ENCODE data around the gene GDNF. TPM values are rescaled to one million over a fixed set of nuclear protein-coding genes. Genes with fewer than 3 reads are reported as not detected.
"Not testable (repeated sequence)": the region's sequence is repeated elsewhere in the genome, so short reads cannot be mapped to it uniquely, and the experiment has no call there.

GDNF gene, protein sequence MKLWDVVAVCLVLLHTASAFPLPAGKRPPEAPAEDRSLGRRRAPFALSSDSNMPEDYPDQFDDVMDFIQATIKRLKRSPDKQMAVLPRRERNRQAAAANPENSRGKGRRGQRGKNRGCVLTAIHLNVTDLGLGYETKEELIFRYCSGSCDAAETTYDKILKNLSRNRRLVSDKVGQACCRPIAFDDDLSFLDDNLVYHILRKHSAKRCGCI
- total RNA-seq (ENCODE audit: insufficient read depth, low replicate concordance) = 1.9 TPM

DNA sequence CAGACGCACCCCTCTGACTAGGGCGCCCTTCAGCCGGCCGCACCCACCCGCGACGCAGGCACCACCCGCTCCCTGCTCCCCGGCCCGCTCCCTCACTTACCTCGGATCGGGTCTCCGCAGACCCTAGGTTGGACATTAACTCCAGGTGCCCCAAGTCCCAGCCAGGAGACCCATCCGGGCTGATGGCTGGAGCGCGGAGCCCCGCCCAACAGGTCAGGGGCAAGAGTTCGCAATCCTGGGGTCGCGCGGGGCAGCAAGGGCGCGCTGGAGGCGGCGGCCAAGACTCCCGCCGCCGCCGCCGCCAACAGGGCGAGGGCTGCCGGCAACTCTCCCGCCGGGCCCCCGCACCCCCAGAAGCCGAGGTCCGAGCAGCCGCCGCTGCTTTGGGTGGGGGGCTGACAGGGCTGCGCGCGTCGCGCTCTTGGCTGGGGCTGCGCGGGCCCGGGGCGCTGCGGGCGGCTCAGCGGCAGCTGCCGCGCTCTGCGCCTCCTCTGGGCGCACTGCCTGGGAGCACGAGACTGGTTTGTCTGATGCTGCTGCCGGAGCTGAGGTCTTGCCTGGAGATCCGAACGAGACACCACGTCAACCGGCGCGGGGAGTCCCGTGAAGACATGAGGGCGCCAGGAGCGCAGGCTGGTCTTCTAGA, at the start of gene GDNF:
Gene GDNF (minus strand): TSS at position 635 of the 646 bp plus-strand sequence. CDS start 5,245 bp downstream, outside the sequence.
- DNase-seq (ENCODE audit: low spot score) = peak; percentile 66

DNA sequence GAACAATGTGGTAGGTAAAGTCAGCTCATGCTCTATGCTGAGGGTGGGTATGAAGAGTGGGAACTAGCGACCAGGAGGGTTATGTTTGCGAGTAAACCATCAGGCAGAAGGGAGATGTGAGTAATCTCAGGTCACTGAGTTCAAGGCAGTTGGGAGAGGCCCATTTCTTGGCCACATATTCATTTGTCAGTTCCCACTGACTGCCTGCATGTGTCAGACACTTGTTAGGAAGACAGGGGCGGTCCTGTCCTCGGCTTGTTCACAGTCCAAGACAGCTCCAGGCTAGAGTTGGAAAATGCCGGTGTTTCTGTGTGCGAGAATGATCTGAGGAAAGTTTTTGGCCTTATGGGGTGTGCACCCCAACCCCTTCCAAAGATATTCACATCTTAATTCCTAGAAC, 48.6 kb upstream of the GDNF start:
- DNase-seq (ENCODE audit: low spot score) = no peak

DNA sequence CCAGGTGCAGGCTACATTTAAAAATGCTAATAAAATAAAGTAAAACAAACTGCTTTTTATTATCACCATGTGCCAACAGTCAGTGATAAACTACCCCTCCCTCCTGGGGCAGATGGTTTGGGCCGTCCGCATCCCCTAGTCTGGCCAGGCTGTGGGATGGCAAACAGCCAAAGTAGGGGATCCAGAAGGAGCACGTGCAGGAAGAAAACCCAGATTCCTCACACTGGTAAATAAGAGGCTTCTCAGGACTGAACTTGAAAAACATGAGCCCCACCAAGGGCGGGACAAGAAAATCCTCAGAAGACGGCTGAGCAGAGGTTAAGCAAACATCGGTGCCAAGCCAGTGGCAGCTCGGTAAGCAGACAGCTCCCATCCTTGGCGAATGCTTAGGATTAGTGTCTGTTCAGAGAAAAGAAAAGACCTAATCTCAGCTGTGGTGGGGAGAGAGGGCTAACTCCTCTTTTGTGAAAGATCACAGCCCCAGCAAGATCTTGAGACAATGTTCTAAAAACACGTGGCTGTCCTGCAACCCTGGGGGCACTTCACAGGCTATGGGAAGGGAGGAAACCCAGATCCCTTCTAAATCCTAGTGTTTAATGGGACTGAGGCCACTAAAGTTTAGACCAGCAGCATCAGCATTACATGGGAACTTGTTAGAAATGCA, 46.5 kb upstream of the GDNF start:
- DNase-seq (ENCODE audit: low spot score) = peak; percentile 59

DNA sequence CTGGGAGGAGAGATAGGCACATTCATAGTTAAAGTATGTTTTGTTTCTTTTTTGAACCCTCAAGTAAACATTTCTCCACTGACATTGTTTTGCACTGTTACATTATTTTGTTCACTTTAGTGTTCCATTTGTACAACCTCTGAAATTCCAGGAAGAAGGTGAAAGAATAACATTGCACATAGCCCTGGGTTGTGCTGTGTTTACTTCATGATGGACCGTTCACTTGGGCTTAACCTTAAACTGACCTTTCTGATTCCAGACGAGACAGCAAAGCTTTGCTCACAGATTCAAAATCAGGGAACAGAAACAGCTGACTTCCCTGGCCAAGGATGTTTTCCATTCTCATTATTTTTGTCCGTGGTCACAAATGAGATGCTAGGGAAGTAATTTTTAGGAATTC, 42.8 kb upstream of the GDNF start:
- peak; percentile 14 for DNase-seq (ENCODE audit: low spot score)

DNA sequence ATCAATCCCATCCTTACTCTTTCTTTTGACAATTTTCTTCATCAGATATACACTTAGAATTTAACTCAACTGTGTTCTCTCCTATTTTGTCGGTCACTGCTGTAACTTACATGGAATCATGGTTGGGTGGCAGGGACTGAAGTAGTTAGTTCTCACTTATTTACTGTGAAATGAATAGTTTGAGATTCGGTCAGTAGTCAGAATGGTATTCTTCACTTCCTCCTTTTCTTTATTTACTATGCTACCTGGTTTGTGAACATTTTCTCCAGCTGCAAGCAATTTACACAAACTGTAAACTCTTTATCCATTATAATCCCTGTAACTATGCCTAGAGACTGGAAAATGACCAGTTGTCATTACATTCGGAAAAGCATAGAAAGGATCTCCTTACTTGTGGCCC, 41.5 kb upstream of the GDNF start:
- DNase-seq (ENCODE audit: low spot score) = no peak

DNA sequence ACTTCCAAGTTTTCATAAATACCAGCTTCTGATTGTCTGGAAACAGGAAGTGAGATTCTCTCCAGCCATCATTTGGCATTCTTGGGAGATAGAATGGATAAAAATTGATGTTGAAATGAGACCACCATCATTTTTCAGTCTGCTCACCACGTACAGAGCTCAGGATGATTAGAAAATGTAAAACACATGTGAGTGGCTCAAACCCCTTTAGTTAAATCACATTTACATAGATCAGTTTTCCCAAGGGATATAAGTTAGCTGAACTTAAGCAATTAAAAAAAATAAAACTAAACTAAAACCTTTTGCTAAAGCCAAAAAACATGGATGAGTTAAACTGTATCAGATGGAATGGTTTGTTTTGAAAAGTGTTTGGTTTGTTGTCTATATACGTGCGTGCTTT, 37.1 kb upstream of the GDNF start:
- no peak for DNase-seq (ENCODE audit: low spot score)

DNA sequence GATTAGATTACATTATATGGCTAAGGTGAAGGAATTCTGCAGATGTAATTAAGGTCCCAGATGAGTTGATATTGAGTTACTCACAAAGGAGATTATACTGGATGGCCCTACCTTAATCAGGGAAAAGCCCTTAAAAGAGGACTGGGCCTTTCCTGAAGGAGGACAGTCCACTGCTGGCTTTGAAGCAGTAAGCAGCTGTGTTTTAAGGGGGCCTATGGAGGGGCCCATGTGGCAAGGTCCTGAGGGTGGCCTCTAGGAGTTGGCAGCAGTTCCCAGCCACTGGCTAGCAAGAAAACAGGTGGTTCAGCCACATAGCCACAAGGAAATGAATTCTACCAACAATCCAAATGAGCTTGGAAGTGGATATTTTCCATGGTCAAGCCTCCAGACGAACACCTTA, 36.4 kb upstream of the GDNF start:
- no peak for DNase-seq (ENCODE audit: low spot score)

DNA sequence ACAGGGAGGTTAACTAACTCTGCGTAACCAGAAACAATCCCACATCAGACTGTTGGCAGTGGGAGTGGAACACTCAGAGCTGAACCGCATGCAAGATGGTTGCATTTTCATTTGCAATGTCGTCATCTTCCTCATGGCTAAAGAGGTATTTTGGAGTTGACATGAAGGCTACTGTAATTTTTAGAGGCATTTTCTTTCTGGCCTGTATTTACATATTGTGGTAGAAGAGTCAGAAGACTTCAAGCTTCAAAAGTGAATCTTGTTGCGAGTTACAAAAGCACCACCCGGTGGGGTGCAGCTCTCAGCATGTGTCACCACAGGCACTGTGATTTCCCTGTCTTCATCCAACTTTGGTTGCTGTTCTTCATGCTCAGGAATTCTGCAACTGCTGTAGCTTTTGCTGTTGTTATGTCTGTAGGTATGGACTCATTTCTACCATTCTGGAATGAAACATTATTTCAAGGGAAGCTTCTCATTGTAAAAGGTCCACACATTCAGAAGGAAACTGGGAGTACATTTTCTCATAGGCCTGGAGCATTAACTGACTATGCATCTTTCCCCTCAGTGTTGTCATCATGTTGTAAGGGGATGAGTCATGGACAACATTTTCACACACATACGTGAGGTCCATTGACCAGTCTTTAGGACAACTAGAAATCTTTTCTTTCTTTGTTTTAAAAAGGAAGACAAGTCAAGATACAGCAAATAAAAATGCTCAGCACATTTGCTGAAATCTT, 35.4 kb upstream of the GDNF start:
- DNase-seq (ENCODE audit: low spot score) = peak; percentile 14

DNA sequence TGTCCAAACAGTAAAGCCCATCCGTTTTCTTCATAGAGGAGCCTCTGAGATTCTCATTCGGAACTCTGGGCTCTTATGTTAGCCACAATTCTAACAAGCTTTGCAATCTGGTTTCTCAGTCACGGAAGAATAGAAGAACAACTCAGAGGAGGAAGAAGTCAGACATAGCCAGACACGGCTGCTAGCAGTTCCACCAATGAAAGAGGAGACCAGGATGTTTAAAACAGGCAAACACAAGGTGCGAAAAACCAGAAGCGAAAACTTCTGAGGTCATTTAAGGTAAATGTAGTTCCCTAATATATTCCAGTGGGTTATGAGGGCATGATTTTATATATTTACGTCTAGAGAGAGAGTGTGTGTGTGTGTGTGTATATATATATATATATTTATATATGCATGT, 34.1 kb upstream of the GDNF start:
- no peak for DNase-seq (ENCODE audit: low spot score)

DNA sequence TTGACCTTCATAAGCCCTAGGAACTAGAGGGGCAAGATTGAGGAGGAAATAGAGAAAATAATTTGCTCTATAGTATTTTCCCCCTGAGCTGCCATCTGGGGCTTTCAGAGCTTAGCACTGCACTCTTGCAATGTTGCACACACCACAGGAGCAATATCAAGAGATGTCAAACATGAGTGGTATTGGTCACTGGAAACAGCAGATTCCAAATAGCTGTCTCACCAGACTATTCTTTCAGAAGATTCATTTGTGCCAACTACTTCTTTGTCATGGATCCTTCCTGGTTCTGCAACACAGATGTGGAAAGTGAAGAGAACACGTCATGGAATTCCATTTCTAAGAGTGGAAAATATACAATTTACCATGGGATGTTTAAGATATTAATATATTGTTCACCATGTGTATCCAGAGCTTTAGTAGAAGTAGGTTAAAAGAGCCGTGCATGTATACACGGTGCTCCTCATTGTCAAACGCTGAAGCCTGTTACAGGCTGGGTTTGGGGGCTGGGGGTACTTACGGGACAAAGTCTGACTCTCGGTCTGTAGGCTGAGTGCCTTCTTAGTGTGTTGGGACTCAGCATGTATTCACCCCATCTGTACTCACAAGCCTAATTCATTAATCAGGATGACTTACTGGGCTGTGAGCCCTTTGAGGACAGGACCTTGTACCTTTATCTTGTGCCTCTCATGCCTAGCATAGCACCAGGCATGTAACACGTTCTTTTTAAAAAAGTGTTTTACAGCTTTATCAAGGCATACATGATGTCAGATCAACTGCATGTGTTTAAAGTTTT, 31.4 kb upstream of the GDNF start:
- DNase-seq (ENCODE audit: low spot score) = no peak

DNA sequence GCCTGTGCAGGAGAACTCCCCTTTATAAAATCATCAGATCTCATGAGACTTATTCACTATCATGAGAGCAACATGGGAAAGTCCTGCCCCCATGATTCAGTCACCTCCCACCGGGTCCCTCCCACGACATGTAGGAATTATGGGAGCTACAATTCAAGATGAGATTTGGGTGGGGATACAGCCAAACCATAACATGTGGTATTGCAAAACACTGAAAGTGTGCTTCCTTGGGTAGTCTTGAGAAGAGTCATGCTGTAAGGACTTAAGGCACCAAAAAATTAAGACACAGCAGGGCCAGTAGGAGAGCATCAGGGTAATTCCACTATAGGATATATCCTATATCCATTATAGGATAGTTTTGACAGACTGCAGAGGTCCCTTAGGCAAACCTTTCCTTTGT, 29.4 kb upstream of the GDNF start:
- DNase-seq (ENCODE audit: low spot score) = no peak

DNA sequence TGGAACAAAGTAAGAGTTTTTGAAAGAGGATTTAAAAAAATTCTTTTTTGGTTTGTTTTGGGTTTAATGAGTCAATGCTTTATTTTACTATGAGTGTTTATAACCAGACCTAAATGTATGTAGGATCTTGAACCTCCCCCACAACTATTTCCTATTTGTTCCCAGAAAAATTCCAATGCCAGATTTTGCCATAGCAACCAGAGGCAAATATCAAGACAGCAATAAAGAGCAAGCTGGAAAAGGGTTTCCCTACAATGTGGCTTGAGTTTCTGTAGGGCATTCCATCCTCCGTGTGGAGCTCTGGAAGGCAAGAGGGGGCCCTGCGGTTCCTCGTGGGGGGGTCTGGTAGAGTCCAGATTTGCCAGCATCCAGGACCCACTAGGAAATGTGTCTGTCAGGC, 27.8 kb upstream of the GDNF start:
- DNase-seq (ENCODE audit: low spot score) = no peak

DNA sequence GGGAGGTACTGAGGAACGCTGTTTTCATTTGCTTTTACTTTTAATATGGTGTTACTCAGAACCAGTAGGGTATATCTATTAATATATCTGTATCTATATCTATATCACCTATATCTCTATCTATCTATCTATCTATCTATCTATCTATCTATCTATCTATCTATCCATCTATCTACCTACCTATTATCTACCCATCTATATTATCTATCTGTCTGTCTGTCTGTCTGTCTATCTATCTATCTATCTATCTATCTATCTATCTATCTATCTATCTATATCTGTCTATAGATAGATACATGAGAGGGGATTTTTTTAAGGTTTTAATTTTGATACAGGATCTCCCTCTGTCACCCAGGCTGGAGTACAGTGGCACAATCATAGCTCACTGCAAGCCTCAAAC, 23.1 kb upstream of the GDNF start:
- not testable (repeated sequence) for DNase-seq (ENCODE audit: low spot score)

DNA sequence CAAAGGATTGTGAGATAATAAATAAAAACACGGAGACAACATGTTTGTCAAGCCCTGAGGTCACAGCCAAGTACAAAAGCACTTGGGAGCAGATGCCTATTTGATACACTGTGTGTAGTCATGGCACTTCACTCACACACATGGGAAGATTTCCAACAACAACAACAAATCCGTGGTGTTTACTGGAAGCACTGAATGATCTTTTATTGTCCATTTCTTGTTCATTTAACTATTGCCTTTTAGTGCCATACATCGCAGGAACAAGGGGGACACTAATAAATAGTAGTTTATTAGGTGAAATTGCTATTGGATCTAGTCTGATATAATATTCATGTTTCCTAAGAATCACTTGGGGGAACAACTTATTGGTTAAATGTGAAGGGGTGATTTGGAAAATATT, 20.4 kb upstream of the GDNF start:
- DNase-seq (ENCODE audit: low spot score) = no peak

DNA sequence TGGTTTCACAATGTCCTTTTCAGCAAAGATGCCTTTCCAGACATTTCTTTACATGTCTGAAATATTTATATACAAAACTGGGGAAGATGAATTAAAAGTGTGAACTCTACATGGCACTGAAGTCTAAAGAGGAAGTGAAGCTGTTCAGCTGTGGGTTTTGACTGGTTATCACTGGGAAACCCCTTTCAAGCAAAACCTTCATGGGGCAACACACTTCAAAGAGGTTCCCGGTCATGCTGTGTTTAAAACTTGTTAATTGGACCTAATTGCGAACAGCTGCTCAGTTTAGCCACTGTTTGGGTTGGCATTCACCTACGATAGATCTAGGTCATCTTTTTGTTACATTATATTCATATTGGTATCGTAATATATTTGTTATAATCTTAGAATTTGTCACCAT, 20.0 kb upstream of the GDNF start:
- no peak for DNase-seq (ENCODE audit: low spot score)

DNA sequence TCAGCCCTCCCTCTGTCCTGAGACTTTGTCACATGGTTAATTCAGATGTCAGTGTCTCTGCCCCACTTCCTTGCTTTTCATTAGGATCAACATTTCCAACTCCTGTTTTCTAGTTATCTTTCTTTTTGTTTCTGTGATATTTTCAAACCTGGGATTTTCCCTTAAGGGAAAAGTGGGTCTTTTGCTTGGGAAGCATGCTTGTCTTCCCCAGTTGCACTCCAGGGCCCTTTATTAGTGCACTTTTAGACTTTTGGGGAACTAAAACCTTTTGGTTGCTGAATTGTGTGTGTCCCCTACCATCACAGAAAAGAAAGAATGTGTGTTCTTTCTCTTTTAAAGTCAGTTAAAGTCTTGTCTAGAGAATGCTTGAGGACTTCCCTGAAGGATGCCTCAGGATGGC, 18.4 kb upstream of the GDNF start:
- DNase-seq (ENCODE audit: low spot score) = no peak

DNA sequence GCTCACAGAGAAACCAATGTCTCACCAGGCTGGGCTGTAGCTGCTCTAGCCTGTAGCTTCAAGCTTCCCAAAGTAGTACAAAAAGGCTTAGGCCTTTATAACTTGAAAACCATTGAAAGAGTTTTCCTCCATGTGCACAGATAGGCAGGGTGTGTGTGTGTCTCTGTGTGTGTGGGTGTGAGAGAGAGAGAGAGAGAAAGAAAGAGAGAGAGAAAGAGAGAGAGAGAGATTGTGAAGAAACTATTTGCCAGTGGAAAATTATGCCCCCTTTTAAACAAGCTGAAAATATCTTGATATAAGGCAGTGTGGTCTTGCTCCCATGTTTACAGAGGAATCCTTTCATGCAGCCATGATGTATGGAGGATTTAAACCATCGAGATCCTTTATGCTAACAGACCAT, 17.9 kb upstream of the GDNF start:
- DNase-seq (ENCODE audit: low spot score) = no peak

DNA sequence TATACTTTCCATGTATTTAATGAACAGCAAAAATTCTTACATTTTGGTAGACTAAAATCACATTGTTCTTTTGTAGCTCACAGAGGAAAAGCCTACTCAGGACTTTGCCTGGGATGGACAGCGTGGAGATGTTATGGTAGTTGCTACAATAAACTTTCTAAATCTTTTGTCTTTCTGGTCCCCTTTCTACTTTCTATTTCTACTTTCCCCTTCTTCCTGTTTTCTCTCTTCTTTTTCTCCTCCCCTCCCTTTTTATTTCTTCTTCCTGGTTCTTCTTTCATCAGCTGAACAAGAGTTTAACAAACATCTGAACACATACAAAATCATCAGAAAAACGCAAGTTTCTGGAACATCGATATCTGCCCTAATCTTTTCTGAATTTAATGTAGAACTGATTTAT, 15.6 kb upstream of the GDNF start:
- no peak for DNase-seq (ENCODE audit: low spot score)

DNA sequence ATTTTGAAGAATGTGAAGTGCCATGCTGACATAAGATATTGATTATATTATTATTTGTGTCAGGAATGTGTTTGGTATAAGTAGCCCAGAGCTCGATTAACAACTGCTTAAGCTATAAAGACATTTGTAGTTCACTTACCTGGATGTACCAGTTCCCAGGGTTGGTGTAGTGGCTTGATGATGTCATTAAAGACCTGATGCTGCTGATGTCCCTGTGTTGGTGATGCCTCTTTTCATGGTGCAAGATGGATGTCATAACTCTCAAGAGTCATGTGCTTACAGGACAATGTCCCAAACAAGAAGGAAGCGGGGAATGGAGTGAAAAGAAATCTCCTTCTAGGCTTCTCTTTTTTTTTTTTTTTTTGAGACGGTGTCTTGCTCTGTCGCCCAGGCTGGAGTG, 11.5 kb upstream of the GDNF start:
- DNase-seq (ENCODE audit: low spot score) = no peak

DNA sequence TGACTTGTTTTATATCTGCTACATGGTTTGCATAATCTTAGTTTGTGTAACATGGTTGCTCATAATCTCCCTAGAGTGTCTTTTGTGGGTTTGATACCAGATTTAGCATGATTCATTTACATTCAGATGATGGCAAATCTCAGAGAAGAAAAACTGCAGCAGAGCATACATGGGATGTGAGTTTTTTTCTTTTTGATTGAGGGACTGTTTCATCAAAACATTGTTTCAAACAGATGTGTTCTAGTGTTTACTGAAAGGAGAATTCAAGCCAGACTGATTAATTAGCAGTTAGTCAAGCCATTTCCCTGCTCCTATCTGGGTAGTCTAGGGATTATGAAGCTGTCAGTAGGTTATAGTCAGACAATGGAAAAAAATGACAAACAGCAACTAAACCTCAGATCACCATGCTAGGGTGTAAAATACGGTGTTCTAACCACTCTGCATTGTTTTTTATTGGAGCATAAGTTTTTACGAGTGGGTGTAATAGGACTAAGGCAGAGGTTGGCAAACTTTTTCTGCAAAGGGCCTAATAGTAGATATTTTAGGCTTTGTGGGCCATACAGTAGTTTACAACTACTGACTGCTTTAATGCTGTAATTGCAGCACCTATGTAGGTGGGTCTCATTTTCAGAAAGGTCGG, 10.5 kb upstream of the GDNF start:
- DNase-seq (ENCODE audit: low spot score) = no peak

DNA sequence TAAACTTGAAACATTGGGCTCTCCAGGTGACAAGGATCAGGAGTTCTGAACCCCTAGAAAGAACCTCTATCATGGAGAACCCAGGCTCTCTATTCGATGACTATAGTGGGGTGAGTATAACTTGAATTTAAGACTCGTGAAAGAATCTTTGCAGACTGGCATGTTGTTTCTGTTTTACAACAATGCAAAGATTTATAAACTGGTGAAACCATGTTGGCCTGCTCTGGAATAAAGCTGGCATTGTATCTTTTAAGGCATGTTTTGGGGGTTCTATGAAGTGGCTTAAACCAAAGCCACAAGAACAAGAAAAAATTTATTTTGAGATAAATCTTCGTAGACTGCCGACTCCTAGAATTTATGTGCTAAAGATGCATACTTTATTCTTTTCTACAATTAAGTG, 9.8 kb upstream of the GDNF start:
- DNase-seq (ENCODE audit: low spot score) = no peak

Measured in umbilical cord (tissue), 2 donors.